HCT116 (cell line): ENCODE data around the gene RNF217.

ENCODE experiments used
- EZH2 ChIP-seq: fragments of 200-600 bp; sonication (generic); IDR thresholded peaks from 2 replicates; pipeline ENCODE4 v1.6.1; 2017; ENCODE audit warnings: antibody characterized with exemption, mixed run types
- POLR2A ChIP-seq: IDR thresholded peaks from 2 replicates; pipeline ENCODE4 v1.7.0; 2011; ENCODE audit warnings: borderline replicate concordance; ENCODE audit not compliant: insufficient read depth, insufficient read length; ENCODE audit errors: extremely low read depth
- POLR2AphosphoS5 ChIP-seq: IDR thresholded peaks from 2 replicates; pipeline ENCODE4 v1.6.1; 2011; ENCODE audit warnings: mild to moderate bottlenecking, low read depth, low read length, moderate library complexity
- TF ChIP-seq, protein P1 (sequence below), 3 experiments: fragments of 200-600 bp in 1 of 3; sonication (generic) in 1 of 3; IDR thresholded peaks in 2 of 3; conservative IDR thresholded peaks in 1 of 3; 2 replicates each; pipeline ENCODE4 v1.5.1; 2012 to 2017; ENCODE audit warnings: low read depth in 2 of 3, low read length in 2 of 3, antibody characterized with exemption in 1 of 3, borderline replicate concordance in 1 of 3, control low read depth in 1 of 3, mild to moderate bottlenecking in 1 of 3, mixed read lengths in 1 of 3, mixed run types in 1 of 3, moderate library complexity in 1 of 3; ENCODE audit not compliant: insufficient read depth in 1 of 3
- TF ChIP-seq, protein P2 (sequence below): IDR thresholded peaks from 2 replicates; pipeline ENCODE4 v1.6.1; 2012

DNA sequence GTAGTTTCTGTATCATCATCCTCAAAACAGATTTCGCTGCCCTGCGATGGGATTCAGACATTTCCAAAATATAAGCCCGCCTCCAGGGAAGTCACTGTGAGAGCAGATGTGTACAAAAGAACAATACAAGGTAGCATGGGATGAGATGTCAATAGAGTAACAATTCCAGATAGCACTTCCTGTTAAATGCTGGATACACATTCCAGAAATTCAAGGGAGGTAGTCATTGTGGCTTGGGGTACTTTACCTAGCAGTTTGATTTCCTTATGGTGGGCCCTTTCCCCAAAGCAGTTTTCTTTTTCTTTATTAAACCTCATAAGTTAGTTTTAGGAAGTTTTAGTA lies 2.5 kb downstream of the RNF217 start:
- TF ChIP-seq, protein P1, sequence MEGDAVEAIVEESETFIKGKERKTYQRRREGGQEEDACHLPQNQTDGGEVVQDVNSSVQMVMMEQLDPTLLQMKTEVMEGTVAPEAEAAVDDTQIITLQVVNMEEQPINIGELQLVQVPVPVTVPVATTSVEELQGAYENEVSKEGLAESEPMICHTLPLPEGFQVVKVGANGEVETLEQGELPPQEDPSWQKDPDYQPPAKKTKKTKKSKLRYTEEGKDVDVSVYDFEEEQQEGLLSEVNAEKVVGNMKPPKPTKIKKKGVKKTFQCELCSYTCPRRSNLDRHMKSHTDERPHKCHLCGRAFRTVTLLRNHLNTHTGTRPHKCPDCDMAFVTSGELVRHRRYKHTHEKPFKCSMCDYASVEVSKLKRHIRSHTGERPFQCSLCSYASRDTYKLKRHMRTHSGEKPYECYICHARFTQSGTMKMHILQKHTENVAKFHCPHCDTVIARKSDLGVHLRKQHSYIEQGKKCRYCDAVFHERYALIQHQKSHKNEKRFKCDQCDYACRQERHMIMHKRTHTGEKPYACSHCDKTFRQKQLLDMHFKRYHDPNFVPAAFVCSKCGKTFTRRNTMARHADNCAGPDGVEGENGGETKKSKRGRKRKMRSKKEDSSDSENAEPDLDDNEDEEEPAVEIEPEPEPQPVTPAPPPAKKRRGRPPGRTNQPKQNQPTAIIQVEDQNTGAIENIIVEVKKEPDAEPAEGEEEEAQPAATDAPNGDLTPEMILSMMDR (IDR thresholded peaks at IDR 0.05 in 2 of 3, conservative IDR thresholded peaks at IDR 0.05 in 1 of 3; ENCODE audit: borderline replicate concordance in 1 of 3, insufficient read depth in 1 of 3, low read depth in 2 of 3, low read length in 2 of 3), result no peak
- no peak for TF ChIP-seq POLR2A
- no peak for TF ChIP-seq POLR2AphosphoS5
- no peak for TF ChIP-seq EZH2
- TF ChIP-seq, protein P2, sequence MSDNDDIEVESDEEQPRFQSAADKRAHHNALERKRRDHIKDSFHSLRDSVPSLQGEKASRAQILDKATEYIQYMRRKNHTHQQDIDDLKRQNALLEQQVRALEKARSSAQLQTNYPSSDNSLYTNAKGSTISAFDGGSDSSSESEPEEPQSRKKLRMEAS, result no peak
